ENCODE results near the gene CEACAM4.
A peak's percentile ranks its signal among the peaks of the same experiment; 100 is the strongest.
"Not testable (repeated sequence)": the region's sequence is repeated elsewhere in the genome, so short reads cannot be mapped to it uniquely, and the experiment has no call there.

CEACAM4 gene

DNA sequence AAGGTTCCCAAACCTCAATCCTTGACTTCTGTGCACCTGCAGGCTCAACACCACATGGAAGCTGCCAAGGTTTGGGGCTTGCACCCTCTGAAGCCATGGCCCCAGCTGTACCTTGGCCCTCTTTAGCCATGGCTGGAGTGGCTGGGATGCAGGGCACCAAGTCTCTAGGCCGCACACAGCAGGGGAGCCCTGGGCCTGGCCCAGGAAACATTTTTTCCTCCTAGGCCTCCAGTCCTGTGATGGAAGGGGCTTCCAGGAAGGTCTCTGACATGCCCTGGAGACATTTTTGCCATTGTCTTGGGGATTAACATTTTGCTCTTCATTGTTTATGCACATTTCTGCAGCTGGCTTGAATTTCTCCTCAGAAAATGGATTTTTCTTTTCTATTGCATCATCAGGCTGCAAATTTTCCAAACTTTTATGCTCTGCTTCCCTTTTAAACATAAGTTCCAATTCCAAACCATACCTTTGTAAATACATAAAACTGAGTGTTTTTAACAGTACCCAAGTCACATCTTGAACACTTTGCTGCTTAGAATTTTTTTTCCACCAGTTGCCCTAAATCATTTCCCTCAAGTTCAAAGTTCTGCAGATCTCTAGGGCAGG lies 44.2 kb downstream of the CEACAM4 start:
- DNase-seq, result not testable (repeated sequence)

DNA sequence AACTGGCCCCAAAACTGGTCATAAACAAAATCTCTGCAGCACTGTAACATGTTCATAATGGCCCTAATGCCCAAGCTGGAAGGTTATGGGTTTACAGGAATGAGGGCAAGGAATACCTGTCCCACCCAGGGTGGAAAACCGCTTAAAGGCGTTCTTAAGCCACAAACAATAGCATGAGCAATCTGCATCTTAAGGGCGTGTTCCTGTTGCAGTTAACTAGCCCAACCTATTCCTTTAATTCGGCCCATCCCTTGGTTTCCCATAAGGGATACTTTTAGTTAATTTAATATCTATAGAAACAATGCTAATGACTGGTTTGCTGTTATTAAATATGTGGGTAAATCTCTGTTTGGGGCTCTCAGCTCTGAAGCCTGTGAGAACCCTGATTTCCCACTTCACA lies 45.8 kb downstream of the CEACAM4 start:
- not testable (repeated sequence) for DNase-seq

DNA sequence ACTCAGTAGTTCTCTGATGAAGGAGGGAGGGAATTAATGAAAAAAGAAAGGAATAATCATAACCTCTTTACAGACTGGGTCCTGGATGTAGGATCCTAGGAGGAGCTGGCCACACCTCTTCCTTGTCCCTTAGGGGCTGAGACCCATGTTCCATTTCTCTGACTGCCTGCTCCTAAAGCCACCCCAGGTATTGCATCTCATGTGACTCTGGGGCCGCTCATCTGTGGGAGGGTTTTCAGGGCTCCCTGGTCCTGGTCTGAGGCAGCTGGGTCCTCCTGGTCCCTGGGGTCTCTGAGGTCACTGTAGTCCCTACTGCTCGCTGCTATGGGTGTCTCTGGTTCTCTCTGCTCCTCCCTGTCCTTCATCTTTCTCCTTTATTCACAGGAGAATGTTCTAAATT lies 48.0 kb downstream of the CEACAM4 start:
- DNase-seq, result no peak

DNA sequence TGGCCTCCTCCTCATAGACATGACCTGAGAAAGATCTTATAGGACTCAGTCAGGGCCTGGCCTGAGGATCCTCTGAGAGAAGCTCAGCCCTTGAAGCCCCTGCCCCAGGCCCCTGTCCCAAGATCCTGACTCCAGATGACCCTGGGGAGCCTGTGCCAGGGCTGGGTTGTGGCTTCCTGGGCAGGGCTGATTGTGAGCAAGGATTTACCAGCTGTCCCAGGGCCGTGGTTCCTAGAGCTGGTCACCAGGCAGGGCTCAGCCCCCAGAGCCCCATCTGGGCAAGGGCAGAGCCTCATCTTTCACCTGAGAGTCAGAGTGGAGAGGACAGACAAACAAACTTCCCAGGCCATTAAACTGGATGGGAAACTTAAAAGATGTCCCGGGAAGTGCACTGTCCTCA lies 49.0 kb downstream of the CEACAM4 start:
- DNase-seq, result no peak

- no peak for DNase-seq
Measured at GRCh38 chr19:41577144-41577830, 49.6 kb downstream of the CEACAM4 start.

DNA sequence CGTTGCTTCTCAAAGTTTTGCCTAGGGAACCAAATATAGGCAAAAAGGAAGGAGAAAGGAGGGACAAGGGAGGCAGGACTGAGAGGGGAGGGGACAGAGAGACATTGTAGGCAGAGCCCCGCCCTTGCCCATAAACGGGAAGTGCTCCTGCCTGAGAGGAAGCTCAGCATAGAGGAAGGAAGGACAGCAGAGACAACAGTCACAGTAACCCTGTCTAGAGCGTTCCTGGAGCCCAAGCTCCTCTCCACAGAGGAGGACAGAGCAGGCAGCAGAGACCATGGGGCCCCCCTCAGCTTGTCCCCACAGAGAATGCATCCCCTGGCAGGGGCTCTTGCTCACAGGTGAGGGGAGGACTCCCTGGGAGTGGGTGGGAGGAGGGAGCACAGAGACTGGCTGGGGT lies 50.9 kb downstream of the CEACAM4 start, which contains the start of gene CEACAM21:
CEACAM21 (plus strand) TSS at position 169 of the 400 bp plus-strand sequence; CDS start at position 278, 109 bp downstream.
- DNase-seq, result no peak

GRCh38 chr19:41570639-41571112 lies 56.2 kb downstream of the CEACAM4 start:
- peak; percentile 72 for DNase-seq

- no peak for DNase-seq
Measured at GRCh38 chr19:41570179-41570578, 56.7 kb downstream of the CEACAM4 start.

DNA sequence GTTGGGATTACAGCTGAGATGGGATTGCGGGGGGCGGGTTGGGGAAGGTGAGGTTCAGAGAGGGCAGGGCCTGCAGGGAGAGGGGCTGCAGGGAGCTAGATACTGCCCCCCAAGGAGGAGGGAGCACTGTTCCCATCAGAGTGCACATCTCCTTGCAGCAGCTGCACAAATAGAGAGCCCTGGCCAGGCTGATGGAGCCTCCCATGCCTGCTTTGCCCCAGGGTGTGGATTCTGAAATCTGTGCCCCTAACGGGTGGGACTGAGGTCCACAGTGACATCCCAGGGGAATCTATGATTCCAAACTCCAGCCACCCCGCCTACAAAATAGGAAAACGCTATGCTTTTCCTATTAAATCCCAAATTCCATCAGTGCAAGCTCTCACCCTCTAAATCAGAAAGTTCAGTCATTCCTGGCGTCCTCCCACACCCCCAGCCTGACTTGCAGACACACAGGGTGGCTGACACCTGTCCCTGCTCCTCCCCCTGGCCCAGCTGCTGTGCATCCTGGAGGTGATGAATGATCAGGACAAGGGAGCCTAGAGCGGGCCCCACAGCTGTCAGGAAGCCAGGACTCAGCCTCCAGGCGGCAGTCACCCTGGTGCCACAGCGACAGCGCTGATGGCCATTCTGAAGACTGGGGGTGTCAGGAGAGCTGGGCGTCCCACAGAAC lies 57.3 kb downstream of the CEACAM4 start:
- DNase-seq, result no peak
